HG02938 (cell line): ENCODE measurements around the gene BPIFB4.

ENCODE experiments used
- ATAC-seq: cut with Tn5 transposase; IDR thresholded peaks from one replicate; pipeline ENCODE4 v1.9.1; 2021; ENCODE audit warnings: mild to moderate bottlenecking, moderate library complexity; ENCODE audit not compliant: unreplicated experiment

Gene BPIFB4

DNA sequence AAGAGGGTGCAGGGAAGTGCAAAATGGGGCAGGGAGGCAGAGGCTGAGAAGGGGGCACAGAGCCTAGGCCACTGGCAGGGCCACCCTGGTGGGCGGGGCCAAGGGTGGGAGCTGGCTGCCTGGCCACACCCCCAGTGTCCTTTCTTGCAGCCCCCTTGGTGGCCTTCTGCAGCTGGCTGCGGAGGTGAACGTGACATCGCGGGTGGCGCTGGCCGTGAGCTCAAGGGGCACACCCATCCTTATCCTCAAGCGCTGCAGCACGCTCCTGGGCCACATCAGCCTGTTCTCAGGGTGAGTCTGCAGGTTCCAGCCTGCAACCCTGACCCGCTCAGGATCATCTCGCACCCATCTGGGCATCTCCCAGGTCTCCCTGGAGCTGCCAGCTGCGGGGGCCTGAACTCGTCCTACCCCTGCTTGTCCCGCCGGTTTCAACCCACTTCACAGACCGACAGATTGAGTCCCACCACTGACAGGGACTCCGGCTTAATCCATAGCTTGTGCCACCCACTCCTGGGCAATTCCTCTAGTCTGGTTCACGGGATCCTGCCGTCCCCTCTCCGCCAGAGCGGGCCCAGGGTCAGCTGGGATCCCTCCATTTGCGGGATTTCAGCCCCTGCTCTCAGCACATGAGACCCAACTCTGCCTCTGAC, 19.6 kb upstream of the BPIFB4 start:
- no peak for ATAC-seq

DNA sequence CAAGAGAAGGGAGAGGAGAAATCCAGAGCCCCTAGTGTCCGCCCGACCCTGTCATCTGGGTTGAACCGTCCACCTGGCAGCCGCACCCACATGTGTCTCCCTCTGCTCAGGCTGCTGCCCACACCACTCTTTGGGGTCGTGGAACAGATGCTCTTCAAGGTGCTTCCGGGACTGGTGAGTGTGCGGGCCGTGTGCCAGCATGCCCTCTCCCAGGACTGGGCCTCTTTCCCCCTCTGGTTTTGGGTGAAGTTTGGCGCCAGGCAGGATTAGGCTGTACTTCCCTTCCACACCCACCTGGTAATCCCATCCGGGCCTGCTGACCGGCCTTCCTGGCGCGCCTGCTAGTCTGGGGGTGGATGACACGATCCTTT, 17.8 kb upstream of the BPIFB4 start:
- no peak for ATAC-seq

DNA sequence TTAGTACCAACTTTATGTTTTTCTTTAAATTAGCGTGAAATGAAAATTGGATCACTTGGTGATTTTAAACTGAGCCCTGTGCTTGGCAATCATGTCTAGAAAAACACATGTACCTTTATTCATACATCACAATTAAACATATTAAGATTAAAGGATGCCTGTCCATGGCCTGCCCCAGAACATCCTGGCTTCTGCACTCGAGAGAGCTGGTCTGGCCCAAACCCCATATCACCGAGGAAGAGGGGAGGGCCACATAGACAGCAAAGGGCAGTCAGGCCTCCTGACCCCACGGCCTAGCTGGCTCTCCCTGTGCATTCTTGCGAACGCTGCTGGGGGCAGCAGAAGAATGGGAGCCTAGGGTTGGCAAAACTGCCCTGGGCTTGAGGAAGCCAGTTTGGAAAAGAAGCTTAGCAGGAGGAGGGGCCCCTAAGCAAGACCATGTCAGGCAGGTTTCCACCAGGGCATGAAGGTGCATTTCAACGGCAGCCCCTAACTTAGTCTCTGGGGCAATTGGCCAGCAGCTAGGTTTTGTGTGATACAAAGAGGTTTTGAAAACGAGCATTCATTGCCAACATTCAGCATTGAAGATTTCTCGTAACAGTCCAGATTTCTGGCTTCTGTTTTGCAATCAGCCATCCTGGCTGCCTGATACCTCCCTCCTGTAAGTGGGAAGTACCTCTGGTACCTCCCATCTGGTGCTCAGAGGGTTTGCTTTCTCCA, 17.2 kb upstream of the BPIFB4 start:
- ATAC-seq = no peak

DNA sequence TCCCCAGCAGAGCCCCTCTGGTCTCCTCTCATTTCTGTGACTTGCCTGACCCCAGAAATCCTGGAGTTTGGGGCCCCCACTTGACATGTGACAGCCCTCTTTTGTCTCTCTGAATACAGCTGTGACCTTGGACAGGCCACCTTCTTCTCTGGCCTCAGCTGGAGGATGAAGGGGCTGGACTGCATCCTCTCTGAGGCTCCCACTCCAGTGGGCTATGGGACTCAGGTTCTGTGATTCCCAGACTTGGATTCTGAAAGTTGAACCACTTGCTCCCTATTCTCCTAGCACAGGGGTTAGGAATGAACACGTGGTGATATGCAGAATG, 16.7 kb upstream of the BPIFB4 start:
- ATAC-seq = no peak

GRCh38 chr20:33063271-33063670, 16.2 kb upstream of the BPIFB4 start:
- ATAC-seq = no peak

- ATAC-seq = no peak
Measured at GRCh38 chr20:33064572-33065287, 14.7 kb upstream of the BPIFB4 start.

GRCh38 chr20:33065785-33066184, 13.7 kb upstream of the BPIFB4 start:
- no peak for ATAC-seq

GRCh38 chr20:33067806-33068205, 11.6 kb upstream of the BPIFB4 start:
- ATAC-seq = no peak

GRCh38 chr20:33068251-33068939, 11.0 kb upstream of the BPIFB4 start:
- ATAC-seq = no peak

DNA sequence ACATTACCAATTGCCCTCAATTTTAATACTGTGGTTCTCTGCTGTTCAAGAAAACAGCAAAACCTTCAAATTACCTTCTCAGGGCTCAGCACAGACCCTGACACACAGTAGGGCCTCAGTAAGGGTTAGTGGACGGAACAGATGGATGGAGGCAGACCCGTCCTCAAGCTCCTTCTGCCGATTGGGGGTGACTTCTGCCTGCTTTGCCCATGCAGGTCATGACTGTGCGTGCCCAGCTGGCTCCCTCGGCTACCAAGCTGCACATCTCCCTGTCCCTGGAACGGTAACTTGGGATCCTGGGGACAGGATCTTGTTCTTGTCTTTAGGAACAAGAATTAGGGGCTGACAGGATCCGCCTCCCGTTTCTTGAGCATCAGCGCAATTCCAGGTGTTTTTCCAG, 9.8 kb upstream of the BPIFB4 start:
- no peak for ATAC-seq

- ATAC-seq = no peak
Measured at GRCh38 chr20:33070111-33071053, 9.1 kb upstream of the BPIFB4 start.

GRCh38 chr20:33071198-33071597, 8.2 kb upstream of the BPIFB4 start:
- no peak for ATAC-seq

DNA sequence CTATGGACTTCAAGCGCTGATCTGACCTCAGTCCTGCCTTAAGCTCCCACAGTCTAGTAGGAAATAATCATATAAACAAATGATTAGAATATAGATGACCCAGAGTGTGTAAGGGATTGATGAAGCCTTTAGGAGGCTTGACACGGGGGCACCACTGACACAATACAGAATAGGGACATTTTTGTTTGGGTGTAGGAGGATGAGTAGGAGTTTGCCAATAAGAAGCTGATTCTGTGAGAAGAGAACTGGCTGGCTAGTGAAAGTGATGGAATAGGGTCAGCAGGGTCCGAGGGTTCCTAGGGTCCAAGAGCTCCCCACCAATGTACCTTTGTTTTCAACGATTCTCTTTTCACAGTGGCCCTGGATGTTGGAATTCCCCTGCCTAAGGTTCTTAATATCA, 7.1 kb upstream of the BPIFB4 start:
- no peak for ATAC-seq

DNA sequence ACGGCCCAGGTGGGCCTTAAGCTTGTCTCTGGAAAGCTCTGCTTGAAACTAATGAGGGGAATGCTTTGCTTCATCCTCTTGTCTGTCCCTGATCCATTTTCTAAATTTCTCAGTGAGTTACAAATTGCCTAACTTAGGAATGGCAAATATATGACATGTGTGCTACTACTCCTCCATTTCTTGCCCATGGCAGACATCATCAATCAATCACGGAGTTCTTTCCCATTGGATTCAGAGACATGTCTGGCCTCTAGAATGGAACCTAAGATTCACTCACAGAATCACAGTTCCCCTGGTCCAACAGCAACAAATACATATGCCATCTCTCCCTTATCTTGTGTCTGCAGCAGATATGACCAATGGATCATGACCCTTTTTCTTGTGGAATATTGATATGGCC, 6.6 kb upstream of the BPIFB4 start:
- no peak for ATAC-seq

- ATAC-seq = no peak
Measured at GRCh38 chr20:33074675-33075074, 4.8 kb upstream of the BPIFB4 start.

- ATAC-seq = no peak
Measured at GRCh38 chr20:33075281-33075680, 4.2 kb upstream of the BPIFB4 start.

- no peak for ATAC-seq
Measured at GRCh38 chr20:33076662-33077372, 2.6 kb upstream of the BPIFB4 start.

- ATAC-seq = no peak
Measured at GRCh38 chr20:33081411-33082154, 2.1 kb downstream of the BPIFB4 start.

- no peak for ATAC-seq
Measured at GRCh38 chr20:33082546-33082945, 3.1 kb downstream of the BPIFB4 start.
